Right renal pelvis (tissue), 4 donors: ENCODE data around the gene RBMXL3. TPM values are rescaled to one million over a fixed set of nuclear protein-coding genes. Genes with fewer than 3 reads are reported as not detected.

Source experiments
- DNase-seq, 4 donors: peaks; one replicate each; pipeline ENCODE4 v3.0.0-alpha.2; 2013; ENCODE audit warnings: low read depth in 4 of 4, low spot score in 3 of 4, missing footprints in 1 of 4
- polyA plus RNA-seq, 4 donors: library from polyadenylated mRNA; unstranded; fragments of 120-200 nt; gene quantifications; one replicate each; pipeline ENCODE4 v1.2.1, GENCODE V29; 2013; ENCODE audit not compliant: insufficient read length in 4 of 4

RBMXL3 gene
- polyA plus RNA-seq, 4 donors, result not detected

DNA sequence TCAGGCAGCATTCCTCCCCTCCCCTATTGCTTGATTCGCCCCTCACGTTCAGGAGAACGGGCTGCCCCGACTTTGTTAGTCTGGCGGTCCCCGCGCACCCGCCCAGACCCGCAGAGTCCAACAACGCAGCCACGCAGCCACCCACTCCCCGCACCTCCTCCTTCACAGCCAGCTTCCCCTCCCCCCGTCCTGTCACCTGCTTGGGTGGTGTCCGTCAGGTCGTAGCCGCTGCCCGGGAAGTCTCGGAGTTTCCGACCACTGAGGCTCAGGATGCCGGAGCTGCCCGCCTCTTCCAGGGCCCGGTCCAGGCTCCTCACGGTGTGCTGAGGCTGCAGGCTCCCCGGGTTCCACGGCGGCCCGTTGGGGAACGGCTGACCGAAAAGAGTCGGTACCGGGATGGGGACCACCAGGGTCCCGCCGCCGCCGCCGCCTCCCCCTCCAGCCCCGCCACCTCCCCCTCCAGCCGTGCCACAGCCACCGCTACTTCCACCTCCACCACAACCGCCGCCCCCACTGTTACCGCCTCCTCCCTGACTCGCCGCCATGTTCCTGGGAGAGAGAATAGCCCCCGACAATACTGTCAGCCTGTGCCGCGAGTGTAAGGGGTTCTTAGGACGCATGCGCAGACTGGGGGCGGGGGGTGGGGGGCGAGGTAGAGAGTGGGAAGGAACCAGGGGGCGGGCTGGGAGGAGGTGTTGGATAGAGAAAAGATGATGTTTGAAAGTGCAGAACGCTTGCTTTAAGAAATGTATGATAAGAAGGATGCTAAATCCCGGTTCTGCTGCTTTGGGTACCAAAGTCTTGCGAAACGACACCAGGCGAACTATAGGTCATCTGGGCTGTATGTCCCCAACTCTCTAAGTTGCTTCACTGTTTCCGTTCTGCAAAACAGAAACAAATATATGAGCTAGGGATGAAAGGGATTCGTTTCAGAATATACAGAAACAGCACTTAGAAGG is 44.6 kb downstream of the RBMXL3 start, which contains the start of gene LRCH2:
Gene LRCH2 (minus strand): TSS at position 600 of the 959 bp plus-strand sequence. CDS start 55 bp downstream, at position 545.
- peak in 1 of 4 donors; percentile 44 for DNase-seq

GRCh38 chrX:115234461-115234860 is 45.3 kb downstream of the RBMXL3 start:
- DNase-seq, result no peak

DNA sequence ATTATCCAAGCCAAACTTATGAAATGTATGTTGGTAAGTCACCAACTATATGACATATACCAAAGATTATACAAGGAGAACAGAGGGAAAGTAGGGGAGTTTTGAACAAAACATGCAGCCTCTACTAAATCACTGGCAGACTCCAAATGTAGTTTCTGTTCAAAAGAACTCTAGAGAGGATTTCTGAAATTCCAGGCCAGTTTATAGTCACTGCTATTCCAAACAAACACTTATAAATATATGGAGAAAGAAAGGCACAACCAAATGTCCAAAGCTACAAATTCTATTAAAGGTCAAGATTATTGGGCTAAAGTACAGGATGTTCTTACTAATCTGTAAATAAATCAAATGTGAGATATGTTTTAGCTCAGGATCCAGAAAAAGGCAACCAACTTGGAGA is 47.4 kb downstream of the RBMXL3 start:
- no peak for DNase-seq

GRCh38 chrX:115237056-115237455 is 47.8 kb downstream of the RBMXL3 start:
- no peak for DNase-seq

Other genes starting within 250 kb of the RBMXL3 start
- 1 to 10 TPM in 3 of 4 donors, under 1 TPM in 1; 0.83 to 2.6 (median 1.7) TPM for gene IL13RA2, start 171.8 kb upstream of the RBMXL3 start, polyA plus RNA-seq
- gene LRCH2, start 44.7 kb downstream of the RBMXL3 start, polyA plus RNA-seq, result 10 to 100 TPM; 13.1 to 15.1 (median 14.7) TPM
- gene LUZP4, start 100.3 kb downstream of the RBMXL3 start, polyA plus RNA-seq, result not detected